NK-92 treated with Interleukin-12 subunit alpha and Interleukin-12 subunit beta, amount 100 ng/mL, for 24 hours (cell line): ENCODE results near the gene RUNX1.

Experiments
- DNase-seq: peaks from one replicate; lab custom pipeline; 2025; lab: John Stamatoyannopoulos, UW

RUNX1 gene

DNA sequence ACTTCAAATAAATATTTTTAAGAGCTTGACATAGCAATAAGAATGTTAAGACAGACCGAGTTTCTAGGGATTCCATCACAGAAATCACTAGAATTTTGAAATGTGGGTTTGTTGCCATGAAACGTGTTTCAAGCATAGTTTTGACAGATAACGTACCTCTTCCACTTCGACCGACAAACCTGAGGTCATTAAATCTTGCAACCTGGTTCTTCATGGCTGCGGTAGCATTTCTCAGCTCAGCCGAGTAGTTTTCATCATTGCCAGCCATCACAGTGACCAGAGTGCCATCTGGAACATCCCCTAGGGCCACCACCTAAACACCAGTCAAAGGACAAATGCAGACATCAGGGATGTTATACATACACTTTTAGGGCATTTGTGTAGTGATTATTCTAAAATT is 168.7 kb downstream of the RUNX1 start:
- DNase-seq, result no peak

DNA sequence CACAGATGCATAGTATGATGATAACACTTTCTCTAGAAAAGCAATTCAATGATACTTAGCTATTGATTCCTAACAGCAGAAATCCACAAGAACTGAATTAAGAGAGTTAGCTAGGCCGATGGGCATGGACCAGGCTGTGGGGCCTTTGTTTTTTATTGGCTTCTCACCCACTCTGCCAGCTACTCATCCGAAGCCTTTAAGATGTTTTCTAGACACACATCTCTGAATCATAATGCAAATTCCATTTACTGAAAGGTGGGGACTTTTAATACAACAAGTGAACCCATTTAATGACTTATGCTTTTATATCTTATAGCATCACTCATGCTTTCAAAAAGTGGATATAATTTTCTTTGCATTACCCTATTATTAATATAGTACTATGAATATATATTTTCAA is 170.2 kb downstream of the RUNX1 start:
- no peak for DNase-seq

DNA sequence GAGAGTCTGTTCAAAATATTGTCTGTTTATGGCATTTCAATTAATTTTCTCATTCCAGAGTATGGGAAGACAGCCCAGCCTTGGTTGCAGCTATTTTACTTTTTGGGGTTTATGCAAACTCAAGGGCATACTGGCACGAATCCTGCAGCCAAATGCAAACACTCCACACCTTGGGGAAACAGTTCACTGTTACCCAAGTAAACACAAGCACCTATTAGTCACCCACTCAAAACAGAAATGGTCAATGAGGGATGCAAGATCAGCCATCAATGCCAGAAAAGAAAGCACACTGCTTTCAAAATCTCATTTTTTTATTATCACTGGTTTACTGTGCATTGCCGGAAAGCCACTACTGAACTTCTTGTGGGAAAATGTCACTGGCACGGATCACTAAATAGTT is 170.6 kb downstream of the RUNX1 start:
- no peak for DNase-seq

- no peak for DNase-seq
Measured at GRCh38 chr21:34877485-34878128, 171.5 kb downstream of the RUNX1 start.

GRCh38 chr21:34875830-34876229 is 173.3 kb downstream of the RUNX1 start:
- no peak for DNase-seq

DNA sequence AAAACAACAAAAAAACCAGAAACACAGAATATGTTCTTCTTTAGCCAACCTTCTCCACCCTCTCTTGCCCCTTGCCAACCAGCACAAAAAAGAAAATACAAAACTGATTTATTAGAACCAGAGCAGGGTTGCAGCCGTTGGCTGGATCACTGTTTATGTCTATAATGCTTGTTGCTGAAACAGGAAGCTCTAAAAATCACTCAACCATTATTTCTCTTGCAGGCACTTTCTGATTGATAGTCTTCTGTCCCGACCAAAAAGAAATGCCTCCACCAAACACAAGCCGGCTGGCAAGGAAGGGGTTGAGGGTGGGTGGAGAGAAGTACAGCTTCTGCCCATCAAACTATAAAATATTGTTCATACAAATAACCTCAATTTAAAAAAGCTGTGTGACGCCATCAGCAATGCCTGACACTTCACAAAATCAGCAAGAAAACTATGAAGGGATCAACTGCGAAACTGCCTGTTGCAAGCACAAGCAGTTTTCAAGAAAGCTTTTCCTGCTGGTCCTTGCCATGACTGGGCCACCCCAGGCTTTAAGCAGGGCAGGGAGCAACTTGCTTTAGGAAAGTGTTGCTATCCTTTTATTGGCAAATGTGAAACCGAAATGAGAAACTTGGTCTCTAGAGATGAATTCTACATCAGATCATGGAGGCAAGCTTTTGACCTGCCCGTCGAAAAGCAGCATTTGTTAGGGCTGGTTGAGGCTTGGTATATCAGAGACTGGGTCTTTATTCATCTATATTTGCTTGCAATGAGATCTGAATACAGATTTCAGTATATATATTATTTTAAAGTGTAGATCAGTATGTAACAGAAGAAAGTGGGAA is 174.2 kb downstream of the RUNX1 start:
- no peak for DNase-seq

DNA sequence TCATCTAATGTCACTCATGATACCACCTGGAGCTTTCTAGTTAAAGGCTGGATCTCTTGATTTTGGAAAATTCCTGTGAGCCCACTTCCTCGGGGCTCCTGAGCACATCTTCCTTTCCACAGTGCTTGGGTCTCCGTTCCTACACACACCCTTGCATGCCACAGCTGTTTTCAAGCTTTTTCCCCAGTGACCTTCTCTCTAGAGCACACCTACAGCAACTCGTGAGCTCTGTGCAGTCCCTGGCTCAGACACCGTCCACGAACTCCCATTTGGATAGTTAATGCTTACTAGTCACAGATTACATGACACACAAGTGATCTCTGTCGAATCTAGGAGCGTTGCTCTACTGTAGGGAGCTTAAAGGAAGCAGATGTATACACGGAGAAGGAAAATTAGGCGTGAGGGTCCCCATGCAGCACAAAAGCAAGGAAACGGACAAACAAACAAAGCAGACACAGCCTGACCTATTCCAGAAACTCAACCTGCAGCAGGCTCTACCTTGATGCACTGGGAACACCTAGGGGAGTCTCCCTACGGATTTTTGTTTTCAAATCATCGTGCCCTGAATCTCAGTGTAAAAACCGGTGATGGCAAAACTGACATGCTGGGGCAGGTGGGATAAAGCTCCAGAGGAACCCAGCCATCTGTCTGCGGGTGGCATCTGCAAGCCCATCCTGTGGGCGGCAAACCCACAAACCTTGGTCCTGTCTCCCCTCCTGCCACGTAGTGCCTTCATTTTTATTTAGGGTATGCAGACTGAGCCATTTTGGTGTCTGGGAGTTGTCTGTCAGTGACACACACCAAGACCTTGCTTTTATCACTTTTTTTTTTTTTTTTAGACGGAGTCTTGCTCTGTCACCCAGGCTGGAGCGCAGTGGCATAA is 177.8 kb downstream of the RUNX1 start:
- no peak for DNase-seq

DNA sequence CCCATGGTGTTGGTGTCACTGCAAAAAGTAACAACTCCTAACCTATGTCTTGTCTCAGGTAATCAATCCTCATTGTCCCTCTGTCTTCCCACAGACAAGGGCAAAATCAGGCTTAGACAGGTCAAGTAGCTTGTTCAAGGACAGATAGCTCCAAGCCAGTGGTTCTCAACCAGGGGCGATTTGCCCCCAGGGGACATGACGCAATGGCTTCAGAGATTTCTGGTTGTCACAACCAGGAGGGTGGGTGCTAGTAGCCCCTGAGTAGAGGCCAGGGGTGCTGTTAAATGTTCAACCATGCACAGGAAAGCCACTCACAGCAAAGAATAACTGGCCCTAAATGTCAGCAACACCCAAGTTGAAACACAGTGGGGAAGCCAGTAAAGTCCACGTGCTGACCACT is 178.9 kb downstream of the RUNX1 start:
- no peak for DNase-seq

DNA sequence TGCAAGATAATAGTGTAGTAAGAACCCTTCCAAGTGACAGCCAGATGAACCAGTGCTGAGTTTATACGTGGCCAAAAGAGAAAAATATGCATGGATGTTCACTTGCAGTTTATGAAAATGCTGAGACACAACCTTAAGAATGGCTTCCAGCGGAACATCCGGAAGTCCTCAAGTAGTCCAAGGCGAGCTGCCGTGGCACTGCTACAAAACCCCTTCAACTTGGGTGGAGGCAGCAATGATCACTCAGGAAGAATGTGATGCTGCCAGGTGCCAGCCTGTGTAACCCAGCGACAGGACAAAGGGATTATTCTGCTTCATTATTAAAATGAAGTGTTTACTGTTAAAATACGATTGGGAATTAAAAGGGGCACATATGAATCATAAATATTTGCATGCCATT is 179.6 kb downstream of the RUNX1 start:
- DNase-seq, result no peak

DNA sequence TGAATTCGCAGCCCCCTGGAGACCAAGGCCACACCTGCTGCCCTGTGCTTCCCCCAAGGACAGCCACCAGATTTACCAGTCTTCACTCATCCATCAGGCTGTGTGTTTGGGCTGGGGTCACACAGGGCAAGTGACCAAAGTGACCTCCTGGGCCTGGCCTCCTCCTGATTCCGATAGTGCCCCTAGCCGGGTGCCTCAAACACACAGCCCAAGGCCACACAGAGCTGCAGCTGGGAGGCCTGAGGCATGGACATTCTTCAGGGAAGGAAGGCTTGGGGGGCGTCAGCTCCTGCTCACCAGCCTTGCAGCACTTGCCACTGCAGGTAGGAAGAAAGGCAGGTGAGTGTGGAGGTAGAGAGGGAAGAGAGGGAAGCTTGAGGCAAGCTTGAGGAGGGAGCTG is 181.3 kb downstream of the RUNX1 start:
- no peak for DNase-seq

DNA sequence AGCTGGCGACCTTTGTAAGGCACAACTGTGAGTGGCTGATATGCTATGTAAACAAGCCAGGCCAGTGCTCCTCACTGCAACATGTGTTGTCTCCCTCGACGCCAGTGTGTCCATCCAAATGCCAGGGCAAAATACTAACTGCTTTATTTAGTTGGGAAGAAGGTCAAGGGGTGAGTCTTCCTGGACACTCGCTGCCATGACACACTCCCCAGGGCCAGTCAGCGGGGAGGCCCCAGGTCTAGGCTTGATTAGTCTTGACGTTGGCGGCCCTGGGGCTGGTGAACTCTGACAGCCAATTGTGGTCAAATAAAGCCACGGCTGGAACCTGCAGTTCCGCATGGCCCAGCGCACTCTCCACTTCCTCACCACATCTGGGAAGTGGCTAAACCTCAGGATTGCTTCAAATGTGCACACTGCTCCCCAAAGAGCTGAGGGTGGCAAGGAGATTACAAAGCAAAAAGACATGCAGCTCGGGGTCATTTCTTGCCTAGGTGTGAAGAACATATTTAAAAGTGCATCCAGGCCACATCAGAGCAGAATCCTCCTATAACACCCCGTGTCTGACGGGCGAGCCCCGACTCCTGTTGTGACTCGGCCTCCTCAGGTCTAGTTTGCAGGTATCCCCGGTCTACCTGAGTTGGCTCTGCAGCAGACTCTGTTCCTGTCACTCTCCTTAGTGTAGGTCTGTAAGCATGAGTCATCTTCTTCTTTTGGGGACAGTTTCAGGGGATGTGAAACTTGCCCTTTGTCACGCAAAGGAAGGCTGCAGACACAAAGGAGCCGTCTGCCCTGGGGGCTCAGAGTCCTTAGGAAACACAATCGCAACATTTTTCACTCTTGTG is 183.5 kb downstream of the RUNX1 start:
- DNase-seq, result no peak

GRCh38 chr21:34864370-34865149 is 184.5 kb downstream of the RUNX1 start:
- DNase-seq, result no peak

GRCh38 chr21:34862951-34863350 is 186.2 kb downstream of the RUNX1 start:
- DNase-seq, result no peak

GRCh38 chr21:34861258-34861657 is 187.8 kb downstream of the RUNX1 start:
- DNase-seq, result no peak

DNA sequence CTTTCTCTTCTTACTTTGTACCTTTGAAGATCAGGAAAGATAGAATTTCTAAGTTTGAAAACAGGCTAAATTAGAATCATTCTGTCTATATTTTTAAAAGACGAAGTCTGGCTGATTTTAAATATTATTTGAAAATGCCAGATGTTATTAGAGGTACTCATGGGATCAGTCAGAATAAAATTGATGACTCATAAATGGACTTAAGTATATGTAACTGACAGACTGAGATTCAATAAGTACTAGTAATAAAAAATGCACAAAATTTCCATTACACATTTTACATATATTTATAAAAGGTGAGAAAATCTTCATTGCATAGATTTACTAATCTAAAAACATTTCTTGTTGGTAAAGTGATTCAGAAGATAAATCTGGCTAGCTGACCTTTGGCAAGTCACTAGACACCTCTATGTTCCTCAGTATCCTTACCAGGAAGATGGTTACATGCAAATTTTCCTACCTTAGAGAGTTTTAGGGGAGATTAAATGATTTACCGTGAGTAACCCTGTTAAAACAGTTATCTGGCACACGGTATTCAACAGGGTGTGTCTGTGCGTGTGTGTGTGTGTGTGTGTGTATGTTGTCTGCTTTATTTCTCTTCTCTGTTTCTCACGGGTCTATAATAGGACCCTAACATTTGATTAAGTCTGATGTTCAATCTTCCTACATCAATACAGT is 189.0 kb downstream of the RUNX1 start:
- DNase-seq, result no peak

DNA sequence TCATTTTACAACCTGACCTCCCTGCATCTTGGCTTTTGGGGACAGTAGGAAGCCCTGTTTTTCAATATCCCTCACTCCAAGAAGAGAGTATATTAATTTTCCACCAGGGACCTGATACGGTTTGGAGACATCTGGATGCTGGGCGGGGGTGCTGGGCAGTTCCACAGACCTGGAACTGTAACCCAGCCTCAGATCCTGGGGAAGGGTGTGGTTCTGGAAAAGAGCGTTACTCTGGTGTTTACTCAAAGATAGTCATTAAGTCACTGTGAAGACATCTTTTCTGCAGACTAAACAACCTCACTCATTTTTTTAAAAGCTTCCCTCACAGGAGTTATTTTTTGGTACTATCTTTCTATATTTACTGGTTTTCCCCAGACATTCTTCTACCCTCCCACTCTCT is 190.5 kb downstream of the RUNX1 start:
- no peak for DNase-seq

DNA sequence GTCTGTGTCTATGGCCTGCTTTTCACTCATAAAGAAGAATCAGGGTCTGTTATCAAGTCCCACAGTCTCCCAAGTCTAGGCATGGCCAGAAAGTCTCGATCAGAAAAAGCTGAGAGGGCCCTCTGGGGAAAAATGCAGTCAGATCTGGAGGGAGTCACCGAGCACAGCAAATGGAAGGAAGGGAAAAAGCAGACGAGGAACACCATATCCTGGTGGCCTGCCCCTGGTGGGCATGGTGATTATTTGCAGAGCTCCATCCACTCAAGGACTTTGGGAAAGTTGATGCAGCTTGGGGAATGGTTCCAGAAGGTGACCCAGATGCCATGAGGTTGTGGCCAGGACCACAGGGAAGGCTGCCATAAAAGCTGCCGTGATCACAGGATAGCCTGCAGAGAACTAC is 191.2 kb downstream of the RUNX1 start:
- no peak for DNase-seq

DNA sequence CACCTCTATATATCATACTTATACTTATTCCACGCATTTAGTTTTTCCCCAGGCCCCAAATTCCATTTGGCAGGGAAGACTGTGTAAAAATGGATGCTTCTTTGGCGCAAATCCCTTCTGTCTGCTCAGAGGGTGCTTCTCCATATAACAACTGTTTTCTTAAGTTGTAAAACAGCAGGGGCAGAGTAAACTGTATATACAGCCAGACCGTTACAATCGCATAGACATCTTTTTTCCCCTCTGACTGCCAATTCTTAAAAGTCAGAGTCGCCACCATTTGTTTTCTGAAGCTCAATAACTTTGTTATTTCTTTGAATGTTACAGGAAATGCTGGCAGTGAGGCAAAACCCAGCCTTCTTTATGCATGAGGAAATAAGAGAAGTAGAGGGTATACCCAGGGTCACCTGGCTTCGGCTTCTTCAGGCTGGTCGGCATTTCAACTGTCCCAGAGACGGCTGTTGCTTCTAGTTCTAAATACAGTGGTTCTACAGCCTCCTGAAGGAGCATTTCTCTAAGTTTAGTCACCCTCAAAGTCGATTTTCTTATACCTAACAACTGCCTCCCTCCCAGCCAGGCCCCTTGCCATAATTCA is 191.9 kb downstream of the RUNX1 start:
- DNase-seq, result no peak

DNA sequence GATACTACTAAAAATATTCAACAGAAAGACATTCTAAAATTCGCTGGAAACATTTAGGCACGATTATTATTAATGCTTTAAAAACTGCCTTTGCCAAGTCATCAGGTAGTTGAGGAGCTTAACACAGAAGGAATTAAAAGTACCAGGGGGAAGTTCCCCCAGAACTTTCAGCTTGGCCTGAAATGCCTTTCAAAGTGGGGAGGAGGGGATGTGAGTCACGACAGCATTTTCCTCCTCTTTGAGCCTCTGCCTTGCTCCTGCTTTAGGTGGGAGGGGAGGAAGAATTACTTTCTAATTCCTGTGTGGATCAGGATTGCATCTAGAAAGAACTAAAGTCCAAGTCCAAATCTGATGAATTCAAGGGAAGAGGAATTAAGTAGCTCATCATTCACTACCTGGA is 196.7 kb downstream of the RUNX1 start:
- no peak for DNase-seq

DNA sequence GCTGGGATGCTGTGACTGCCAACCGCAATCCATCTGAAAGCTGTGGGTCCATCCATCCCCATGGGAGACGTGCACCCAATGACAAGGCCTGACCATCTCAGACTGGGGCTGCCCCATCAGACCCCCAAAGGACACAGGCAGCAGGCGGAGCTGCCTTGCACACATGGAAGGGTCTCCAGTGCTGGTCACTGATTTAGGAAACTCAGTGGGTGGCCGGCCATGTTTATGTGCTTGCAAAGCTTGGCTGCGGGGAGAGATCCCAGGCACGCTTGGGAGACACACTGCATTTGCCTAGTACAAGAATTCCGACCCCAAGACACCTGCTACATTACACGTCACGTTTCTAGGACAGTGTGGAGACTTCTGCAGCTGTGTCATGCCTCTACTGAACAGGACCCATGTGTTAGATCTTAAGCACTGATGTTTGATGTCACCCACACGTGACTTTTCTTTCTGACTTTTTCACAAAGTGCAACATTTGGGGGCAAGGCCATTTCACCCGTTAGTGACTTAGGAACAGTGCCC is 198.9 kb downstream of the RUNX1 start:
- DNase-seq, result no peak
